Measurements from ENCODE around the gene ERO1A. TPM values are rescaled to one million over a fixed set of nuclear protein-coding genes. Genes with fewer than 3 reads are reported as not detected.

The ERO1A gene
- total and polyA plus RNA-seq, 5 experiments from 2014 or later: 29.6 to 74.5 (median 32.0) TPM

- ATAC-seq: no peak
Observed at GRCh38 chr14:52693532-52693931, 1.8 kb downstream of the ERO1A start.

GRCh38 chr14:52693036-52693435 is 2.3 kb downstream of the ERO1A start:
- POLR2A ChIA-PET: interaction anchor here (1.2 kb wide), 1 partner anchor 37 kb away, joined by 7 read pairs; the partner anchor contains the start of gene STYX
- Mint-ChIP-seq H3K4me1 (peaks cover 28 to 66% (median 60%) of the 10 kb centered on the region in 4 donors), H3K36me3 (peaks cover 0 to 4% (median 3%) of the 10 kb centered on the region in 3 donors), H3K9me3 (no peaks in the 10 kb centered on the region), H3K27ac (peak overlapping the region in 4 of 10 donors; percentile 39 to 95 (median 73)), H3K27me3 (no peaks in the 10 kb centered on the region), H3K4me3 (peak overlapping the region in 9 of 10 donors; percentile 44 to 98 (median 72))
- ATAC-seq: no peak
- DNase-seq: no peak

More at GRCh38 chr14:52693532-52693931, 1.8 kb downstream of the ERO1A start:
- Mint-ChIP-seq H3K27ac (peak overlapping the region in 7 of 10 donors; percentile 18 to 95 (median 63)), H3K9me3 (no peaks in the 10 kb centered on the region), H3K36me3 (peaks cover 0 to 4% (median 3%) of the 10 kb centered on the region in 3 donors), H3K4me1 (peaks cover 28 to 61% (median 55%) of the 10 kb centered on the region in 4 donors), H3K27me3 (no peaks in the 10 kb centered on the region), H3K4me3 (peak overlapping the region; percentile 46 to 98 (median 66))
- POLR2A ChIA-PET: no interaction called here
- DNase-seq: no peak

- POLR2A ChIA-PET: interaction anchor here (1.2 kb wide), 1 partner anchor 37 kb away, joined by 7 read pairs; the partner anchor contains the start of gene STYX
- peaks cover 0 to 4% (median 3%) of the 10 kb centered on the region in 3 donors for H3K36me3 Mint-ChIP-seq
- peak in 3 of 10 donors; percentile 9 to 34 (median 24) for DNase-seq
- H3K4me3 Mint-ChIP-seq: peak overlapping the region; percentile 29 to 98 (median 69)
- no peaks in the 10 kb centered on the region for H3K27me3 Mint-ChIP-seq
- ATAC-seq: peak in 1 of 2 donors; percentile 32
- peak overlapping the region; percentile 3 to 92 (median 52) for H3K27ac Mint-ChIP-seq
- H3K4me1 Mint-ChIP-seq: peaks cover 31 to 73% (median 66%) of the 10 kb centered on the region in 4 donors
- no peaks in the 10 kb centered on the region for H3K9me3 Mint-ChIP-seq
Observed at GRCh38 chr14:52692248-52692962, 3.0 kb downstream of the ERO1A start.

- no peak for DNase-seq
- POLR2A ChIA-PET: interaction anchor here (0.6 kb wide), 1 partner anchor 701 kb away, joined by 4 read pairs; no protein-coding TSS in a partner anchor
- H3K4me1 Mint-ChIP-seq: peaks cover 39 to 85% (median 77%) of the 10 kb centered on the region in 4 donors
- no peaks in the 10 kb centered on the region for H3K27me3 Mint-ChIP-seq
- H3K9me3 Mint-ChIP-seq: no peaks in the 10 kb centered on the region
- ATAC-seq: no peak
- H3K27ac Mint-ChIP-seq: peak overlapping the region in 3 of 10 donors; percentile 20 to 33 (median 20)
- H3K4me3 Mint-ChIP-seq: peak overlapping the region in 7 of 10 donors; percentile 33 to 98 (median 71)
- peaks cover 0 to 4% (median 3%) of the 10 kb centered on the region in 3 donors for H3K36me3 Mint-ChIP-seq
Observed at GRCh38 chr14:52690983-52691760, 4.2 kb downstream of the ERO1A start.

- POLR2A ChIA-PET: interaction anchor here (0.8 to 1.8 kb wide), 2 partner anchors 9 to 14 kb away, joined by 3 to 7 read pairs; partner anchors contain the start of gene ERO1A
- Mint-ChIP-seq H3K27me3 (no peaks in the 10 kb centered on the region), H3K9me3 (no peaks in the 10 kb centered on the region), H3K36me3 (peaks cover 0 to 14% (median 0%) of the 10 kb centered on the region in 3 donors), H3K4me1 (peaks cover 31 to 68% (median 64%) of the 10 kb centered on the region in 4 donors), H3K4me3 (peak overlapping the region in 5 of 10 donors; percentile 1 to 42 (median 22)), H3K27ac (peak overlapping the region in 3 of 10 donors; percentile 54 to 75 (median 55))
- no peak for DNase-seq
- ATAC-seq: no peak
Observed at GRCh38 chr14:52686176-52686575, 9.2 kb downstream of the ERO1A start.

GRCh38 chr14:52683985-52684520 is 11.3 kb downstream of the ERO1A start:
- DNase-seq (no peak), ATAC-seq (no peak)
- no peaks in the 10 kb centered on the region for H3K27me3 Mint-ChIP-seq
- peaks cover 0 to 26% (median 2%) of the 10 kb centered on the region in 3 donors for H3K36me3 Mint-ChIP-seq
- peaks cover 29 to 51% (median 49%) of the 10 kb centered on the region in 4 donors for H3K4me1 Mint-ChIP-seq
- peak overlapping the region in 2 of 10 donors; percentile 22 to 33 for H3K4me3 Mint-ChIP-seq
- POLR2A ChIA-PET: no interaction called here
- peak overlapping the region in 7 of 10 donors; percentile 21 to 73 (median 48) for H3K27ac Mint-ChIP-seq
- no peaks in the 10 kb centered on the region for H3K9me3 Mint-ChIP-seq

- Mint-ChIP-seq H3K27me3 (no peaks in the 10 kb centered on the region), H3K4me3 (no peak overlapping the region), H3K27ac (peak overlapping the region in 1 of 10 donors; percentile 26), H3K9me3 (no peaks in the 10 kb centered on the region), H3K4me1 (peaks cover 0 to 9% (median 3%) of the 10 kb centered on the region in 4 donors), H3K36me3 (peaks cover 0 to 68% (median 7%) of the 10 kb centered on the region in 3 donors)
- ATAC-seq (peak; percentile 62 to 72), DNase-seq (peak in 1 of 10 donors; percentile 26)
- POLR2A ChIA-PET: interaction anchor here (1.3 kb wide), 1 partner anchor 63 kb away, joined by 3 read pairs; no protein-coding TSS in a partner anchor
Observed at GRCh38 chr14:52678591-52678990, 16.8 kb downstream of the ERO1A start.

- peaks cover 0 to 2% (median 0%) of the 10 kb centered on the region in 4 donors for H3K4me1 Mint-ChIP-seq
- POLR2A ChIA-PET: no interaction called here
- peaks cover 10 to 57% (median 19%) of the 10 kb centered on the region in 3 donors for H3K36me3 Mint-ChIP-seq
- H3K9me3 Mint-ChIP-seq: no peaks in the 10 kb centered on the region
- ATAC-seq (no peak), DNase-seq (no peak)
- H3K27ac Mint-ChIP-seq: no peak overlapping the region
- H3K27me3 Mint-ChIP-seq: no peaks in the 10 kb centered on the region
- H3K4me3 Mint-ChIP-seq: no peak overlapping the region
Observed at GRCh38 chr14:52663850-52664249, 31.5 kb downstream of the ERO1A start.

GRCh38 chr14:52661314-52661713 is 34.0 kb downstream of the ERO1A start:
- peaks cover 0 to 2% (median 0%) of the 10 kb centered on the region in 4 donors for H3K4me1 Mint-ChIP-seq
- H3K9me3 Mint-ChIP-seq: no peaks in the 10 kb centered on the region
- POLR2A ChIA-PET: no interaction called here
- peaks cover 10 to 65% (median 29%) of the 10 kb centered on the region in 3 donors for H3K36me3 Mint-ChIP-seq
- no peak overlapping the region for H3K27ac Mint-ChIP-seq
- no peak for ATAC-seq
- no peaks in the 10 kb centered on the region for H3K27me3 Mint-ChIP-seq
- H3K4me3 Mint-ChIP-seq: no peak overlapping the region
- DNase-seq: no peak

GRCh38 chr14:52660832-52661231 is 34.5 kb downstream of the ERO1A start:
- DNase-seq (no peak), ATAC-seq (no peak)
- H3K36me3 Mint-ChIP-seq: peaks cover 10 to 66% (median 29%) of the 10 kb centered on the region in 3 donors
- H3K4me3 Mint-ChIP-seq: no peak overlapping the region
- H3K27ac Mint-ChIP-seq: peak overlapping the region in 1 of 10 donors; percentile 80
- H3K9me3 Mint-ChIP-seq: no peaks in the 10 kb centered on the region
- H3K4me1 Mint-ChIP-seq: peaks cover 0 to 2% (median 0%) of the 10 kb centered on the region in 4 donors
- H3K27me3 Mint-ChIP-seq: no peaks in the 10 kb centered on the region
- POLR2A ChIA-PET: no interaction called here

GRCh38 chr14:52660325-52660724 is 35.0 kb downstream of the ERO1A start:
- Mint-ChIP-seq H3K4me1 (peaks cover 0 to 2% (median 0%) of the 10 kb centered on the region in 4 donors), H3K4me3 (no peak overlapping the region), H3K36me3 (peaks cover 10 to 64% (median 25%) of the 10 kb centered on the region in 3 donors), H3K9me3 (no peaks in the 10 kb centered on the region), H3K27ac (no peak overlapping the region), H3K27me3 (no peaks in the 10 kb centered on the region)
- no peak for ATAC-seq
- POLR2A ChIA-PET: no interaction called here
- DNase-seq: no peak

GRCh38 chr14:52656905-52657304 is 38.5 kb downstream of the ERO1A start:
- Mint-ChIP-seq H3K27ac (no peak overlapping the region), H3K4me1 (peaks cover 0 to 2% (median 0%) of the 10 kb centered on the region in 4 donors), H3K36me3 (peaks cover 8 to 68% (median 35%) of the 10 kb centered on the region in 3 donors), H3K4me3 (peak overlapping the region in 1 of 10 donors; percentile 25), H3K9me3 (no peaks in the 10 kb centered on the region), H3K27me3 (no peaks in the 10 kb centered on the region)
- ATAC-seq (no peak), DNase-seq (no peak)
- POLR2A ChIA-PET: interaction anchor here (0.7 kb wide), 1 partner anchor 19 kb away, joined by 3 read pairs; no protein-coding TSS in a partner anchor

All from naive thymus-derived CD8-positive, alpha-beta T cell (primary cell).